CD4-positive, alpha-beta T cell (primary cell): ENCODE data around the gene MICAL2. TPM values are rescaled to one million over a fixed set of nuclear protein-coding genes. Genes with fewer than 3 reads are reported as not detected.

Experiments used
- ATAC-seq: fragments of 200-7000 bp; cut with Tn5 transposase; one replicate; pipeline ENCODE4 v1.10.0; 2022; ENCODE audit warnings: mild to moderate bottlenecking; ENCODE audit not compliant: poor library complexity
- CTCF ChIA-PET: fragments of 350-600 bp; sonication (Branson Sonifier 250); formaldehyde crosslinking; loops from one replicate; lab custom pipeline; 2021; ENCODE audit warnings: antibody characterized with exemption, inconsistent platforms; lab: Charles Lee
- POLR2A ChIA-PET: fragments of 350-600 bp; sonication (Branson Sonifier 250); formaldehyde crosslinking; loops from one replicate; lab custom pipeline; 2021; ENCODE audit warnings: antibody characterized with exemption, inconsistent platforms; lab: Charles Lee
- DNase-seq, 14 experiments: peaks; one replicate each; pipeline ENCODE4 v3.0.0-alpha.2; 2013 to 2020; ENCODE audit warnings: mixed read lengths in 2 of 14
- H3K27ac ChIP-seq, 2 donors: one replicate each; pipeline versions ENCODE4 v1.5.1 to v1.7.0; 2013; ENCODE audit warnings: low read length in 2 of 2, low read depth in 1 of 2, mild to moderate bottlenecking in 1 of 2
- H3K27me3 ChIP-seq, 2 experiments: 1 replicate in 1 of 2; 2 replicates in 1 of 2; pipeline versions ENCODE4 v1.6.1 to v1.7.0; 2013; ENCODE audit warnings: low read length in 2 of 2, control low read depth in 1 of 2, mild to moderate bottlenecking in 1 of 2, moderate library complexity in 1 of 2; ENCODE audit not compliant: insufficient read depth in 2 of 2, control insufficient read depth in 1 of 2
- H3K36me3 ChIP-seq: one replicate; pipeline ENCODE4 v1.6.1; 2013; ENCODE audit warnings: low read length, control low read depth; ENCODE audit not compliant: insufficient read depth
- H3K4me1 ChIP-seq: one replicate; pipeline ENCODE4 v1.6.1; 2013; ENCODE audit warnings: low read length, control low read depth; ENCODE audit not compliant: insufficient read depth
- H3K4me3 ChIP-seq: one replicate; pipeline ENCODE4 v1.5.1; 2013; ENCODE audit warnings: mild to moderate bottlenecking, low read length, moderate library complexity
- H3K9me3 ChIP-seq, 2 experiments: 1 replicate in 1 of 2; 2 replicates in 1 of 2; pipeline versions ENCODE4 v1.6.1 to v1.7.0; 2013; ENCODE audit warnings: low read length in 2 of 2, mild to moderate bottlenecking in 2 of 2, control low read depth in 1 of 2, moderate library complexity in 1 of 2; ENCODE audit not compliant: control insufficient read depth in 1 of 2, insufficient read depth in 1 of 2
- H3K27ac Mint-ChIP-seq: one replicate; pipeline ENCODE4 v1.8.0; 2020; ENCODE audit warnings: mixed read lengths
- H3K27me3 Mint-ChIP-seq: one replicate; pipeline ENCODE4 v1.8.0; 2021; ENCODE audit warnings: mixed read lengths
- H3K36me3 Mint-ChIP-seq: one replicate; pipeline ENCODE4 v1.8.0; 2021; ENCODE audit warnings: low read depth, mixed read lengths
- H3K4me1 Mint-ChIP-seq: one replicate; pipeline ENCODE4 v1.8.0; 2021; ENCODE audit warnings: low read depth, mixed read lengths
- H3K4me3 Mint-ChIP-seq: one replicate; pipeline ENCODE4 v1.8.0; 2020; ENCODE audit warnings: mild to moderate bottlenecking, mixed read lengths
- H3K9me3 Mint-ChIP-seq: one replicate; pipeline ENCODE4 v1.8.0; 2020; ENCODE audit warnings: mixed read lengths
- CTCF ChIP-seq: fragments of 200-600 bp; IDR thresholded peaks from one replicate; pipeline ENCODE4 v1.8.0; 2022; ENCODE audit warnings: antibody characterized with exemption, mild to moderate bottlenecking
- intact Hi-C, 2 experiments: fragments of 100-400 bp; cut with DNase I in 1 of 2; cut with micrococcal nuclease in 1 of 2; formaldehyde crosslinking; loops; one replicate each; pipeline versions ENCODE4 v1.15.1 to v1.9.0; 2023 to 2025; cut with DNase I, micrococcal nuclease
- total RNA-seq, 174 experiments: library from RNA in 2 of 174; stranded (reverse) in 2 of 174; gene quantifications; one replicate each; pipeline ENCODE4 v1.2.3 and lab custom pipeline; 2021 to 2026

Gene MICAL2
- total RNA-seq, 2 experiments from 2014 or later, result 12.8 to 14.1 TPM

GRCh38 chr11:12069066-12069676 is 41.2 kb upstream of the MICAL2 start:
- no peaks in the 10 kb centered on the region for H3K27me3 Mint-ChIP-seq
- H3K4me3 Mint-ChIP-seq, result no peak overlapping the region
- Histone ChIP-seq H3K27ac (no peak overlapping the region), H3K4me3 (no peak overlapping the region), H3K4me1 (peaks cover 8% of the 10 kb centered on the region), H3K9me3 (no peaks in the 10 kb centered on the region), H3K36me3 (no peaks in the 10 kb centered on the region), H3K27me3 (no peaks in the 10 kb centered on the region)
- POLR2A ChIA-PET, result no interaction called here
- DNase-seq (no peak), ATAC-seq (no peak)
- intact Hi-C loops, result loop anchor here in 1 of 2 experiments (5.0 kb wide), 1 partner anchor 1127 kb away; no protein-coding TSS in a partner anchor
- no peaks in the 10 kb centered on the region for H3K36me3 Mint-ChIP-seq
- H3K27ac Mint-ChIP-seq, result no peak overlapping the region
- no peaks in the 10 kb centered on the region for H3K4me1 Mint-ChIP-seq
- H3K9me3 Mint-ChIP-seq, result no peaks in the 10 kb centered on the region
- CTCF ChIA-PET, result no interaction called here
- TF ChIP-seq CTCF, result no peak

GRCh38 chr11:12070446-12071267 is 39.7 kb upstream of the MICAL2 start:
- no peak overlapping the region for H3K4me3 ChIP-seq
- Mint-ChIP-seq H3K4me1 (no peaks in the 10 kb centered on the region), H3K9me3 (no peaks in the 10 kb centered on the region), H3K4me3 (no peak overlapping the region), H3K27ac (no peak overlapping the region), H3K36me3 (no peaks in the 10 kb centered on the region), H3K27me3 (no peaks in the 10 kb centered on the region)
- no peak for TF ChIP-seq CTCF
- no peaks in the 10 kb centered on the region for H3K27me3 ChIP-seq
- no peaks in the 10 kb centered on the region for H3K9me3 ChIP-seq
- DNase-seq, result no peak
- peaks cover 8% of the 10 kb centered on the region for H3K4me1 ChIP-seq
- ATAC-seq, result no peak
- POLR2A ChIA-PET, result interaction anchor here (0.5 kb wide), 1 partner anchor 1805 kb away, joined by 3 read pairs; no protein-coding TSS in a partner anchor
- H3K36me3 ChIP-seq, result no peaks in the 10 kb centered on the region
- H3K27ac ChIP-seq, result no peak overlapping the region
- CTCF ChIA-PET, result no interaction called here
- intact Hi-C loops, result no loop called here

GRCh38 chr11:12071574-12071973 is 38.8 kb upstream of the MICAL2 start:
- DNase-seq, result no peak
- Histone ChIP-seq H3K27ac (no peak overlapping the region), H3K9me3 (no peaks in the 10 kb centered on the region), H3K27me3 (no peaks in the 10 kb centered on the region), H3K4me3 (no peak overlapping the region), H3K36me3 (no peaks in the 10 kb centered on the region), H3K4me1 (peaks cover 8% of the 10 kb centered on the region)
- Mint-ChIP-seq H3K9me3 (no peaks in the 10 kb centered on the region), H3K4me1 (no peaks in the 10 kb centered on the region), H3K36me3 (no peaks in the 10 kb centered on the region), H3K27me3 (no peaks in the 10 kb centered on the region), H3K4me3 (no peak overlapping the region), H3K27ac (no peak overlapping the region)
- POLR2A ChIA-PET, result no interaction called here
- CTCF ChIA-PET, result interaction anchor here (0.6 kb wide), 1 partner anchor 299 kb away, joined by 3 read pairs; no protein-coding TSS in a partner anchor
- no peak for ATAC-seq
- TF ChIP-seq CTCF, result no peak
- intact Hi-C loops, result no loop called here
